Testis (tissue), 3 donors: ENCODE data around the gene RAPGEF4. TPM values are rescaled to one million over a fixed set of nuclear protein-coding genes. Genes with fewer than 3 reads are reported as not detected.

Experiments
- DNase-seq: peaks from one replicate; pipeline ENCODE4 v3.0.0-alpha.2; 2019
- H3K27ac ChIP-seq, 2 donors: fragments of 200-600 bp; sonication (generic); one replicate each; pipeline ENCODE4 v1.5.1; 2019
- H3K27me3 ChIP-seq: fragments of 200-600 bp; sonication (generic); one replicate; pipeline ENCODE4 v1.5.1; 2019
- H3K36me3 ChIP-seq: fragments of 200-600 bp; sonication (generic); one replicate; pipeline ENCODE4 v1.5.1; 2017; ENCODE audit warnings: low read depth; ENCODE audit errors: missing control alignments
- H3K4me1 ChIP-seq: fragments of 200-600 bp; sonication (generic); one replicate; pipeline ENCODE4 v1.5.1; 2019
- H3K4me3 ChIP-seq, 2 donors: fragments of 200-600 bp; sonication (generic); one replicate each; pipeline ENCODE4 v1.5.1; 2017 to 2019
- H3K9me3 ChIP-seq: fragments of 200-600 bp; sonication (generic); one replicate; pipeline ENCODE4 v1.5.1; 2017
- POLR2A ChIP-seq: fragments of 450-650 bp; IDR thresholded peaks from one replicate; pipeline ENCODE4 v1.6.1; 2017; ENCODE audit warnings: antibody characterized with exemption, mild to moderate bottlenecking, moderate library complexity
- WGBS, 2 donors: methylation state at CpG; one replicate each; pipeline ENCODE4 v1.1.5; 2018; 5-methylcytosine and 5-hydroxymethylcytosine counted together
- intact Hi-C: fragments of 100-400 bp; cut with DNase I; formaldehyde crosslinking; loops from one replicate; pipeline ENCODE4 v1.15.1; 2023; ENCODE audit warnings: low total_unique reads
- polyA plus RNA-seq: library from polyadenylated mRNA; stranded (reverse); fragments of 350-450 nt; fragmentation: Illumina TruSeq; extraction: RNeasy Lipid Tissue Mini Kit (QIAGEN cat#74804); gene quantifications from one replicate; pipeline ENCODE4 v1.2.3, GENCODE V29; 2014; ENCODE audit warnings: low read depth, low replicate concordance; ENCODE audit not compliant: insufficient read depth
- total RNA-seq, 2 donors: library from RNA; depleted of rRNA; stranded (reverse); fragments of >200 nt; gene quantifications; one replicate each; pipeline ENCODE4 v1.2.3, GENCODE V29; 2016
- TF ChIP-seq, protein P1 (sequence below), 3 experiments: fragments of 450-650 bp in 2 of 3; fragments of 200-600 bp in 1 of 3; sonication (generic) in 1 of 3; IDR thresholded peaks; one replicate each; pipeline ENCODE4 v1.5.1; 2016 to 2019; ENCODE audit warnings: antibody characterized with exemption in 3 of 3, mild to moderate bottlenecking in 2 of 3, moderate library complexity in 1 of 3

The RAPGEF4 gene
- total and polyA plus RNA-seq, 3 donors from 2014 or later, result 14.3 to 42.6 (median 22.5) TPM

GRCh38 chr2:172705352-172705751 lies 30.3 kb upstream of the RAPGEF4 start:
- H3K27ac ChIP-seq, result no peak overlapping the region
- no peaks in the 10 kb centered on the region for H3K4me1 ChIP-seq
- H3K9me3 ChIP-seq, result no peaks in the 10 kb centered on the region
- TF ChIP-seq, protein P1, sequence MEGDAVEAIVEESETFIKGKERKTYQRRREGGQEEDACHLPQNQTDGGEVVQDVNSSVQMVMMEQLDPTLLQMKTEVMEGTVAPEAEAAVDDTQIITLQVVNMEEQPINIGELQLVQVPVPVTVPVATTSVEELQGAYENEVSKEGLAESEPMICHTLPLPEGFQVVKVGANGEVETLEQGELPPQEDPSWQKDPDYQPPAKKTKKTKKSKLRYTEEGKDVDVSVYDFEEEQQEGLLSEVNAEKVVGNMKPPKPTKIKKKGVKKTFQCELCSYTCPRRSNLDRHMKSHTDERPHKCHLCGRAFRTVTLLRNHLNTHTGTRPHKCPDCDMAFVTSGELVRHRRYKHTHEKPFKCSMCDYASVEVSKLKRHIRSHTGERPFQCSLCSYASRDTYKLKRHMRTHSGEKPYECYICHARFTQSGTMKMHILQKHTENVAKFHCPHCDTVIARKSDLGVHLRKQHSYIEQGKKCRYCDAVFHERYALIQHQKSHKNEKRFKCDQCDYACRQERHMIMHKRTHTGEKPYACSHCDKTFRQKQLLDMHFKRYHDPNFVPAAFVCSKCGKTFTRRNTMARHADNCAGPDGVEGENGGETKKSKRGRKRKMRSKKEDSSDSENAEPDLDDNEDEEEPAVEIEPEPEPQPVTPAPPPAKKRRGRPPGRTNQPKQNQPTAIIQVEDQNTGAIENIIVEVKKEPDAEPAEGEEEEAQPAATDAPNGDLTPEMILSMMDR (IDR thresholded peaks at IDR 0.05), result no peak
- no peak overlapping the region for H3K4me3 ChIP-seq
- DNase-seq, result no peak
- no peaks in the 10 kb centered on the region for H3K27me3 ChIP-seq
- 78 to 97% methylated on average over 2 of the region's 2 CpGs for WGBS, 2 donors
- H3K36me3 ChIP-seq, result no peaks in the 10 kb centered on the region
- intact Hi-C loops, result loop anchor here (10.0 kb wide), 1 partner anchor 91 kb away; no protein-coding TSS in a partner anchor

DNA sequence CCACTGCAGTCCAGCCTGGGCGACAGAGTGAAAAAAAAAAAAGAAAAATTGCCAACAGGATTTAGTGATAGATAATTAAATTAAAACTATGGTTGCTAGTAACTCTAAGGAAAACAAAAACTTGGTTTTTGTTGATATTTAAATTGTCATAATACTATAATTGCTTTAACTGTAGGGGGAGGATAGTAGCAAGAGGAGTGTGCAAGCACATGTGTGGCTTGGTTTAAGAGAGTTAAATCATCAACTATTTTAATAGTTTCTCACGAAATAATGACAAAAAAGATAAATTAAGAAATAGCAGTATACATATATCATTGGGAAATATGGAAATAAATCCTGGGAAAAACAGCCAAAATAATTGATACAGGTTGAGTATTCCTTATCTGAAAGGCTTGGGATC lies 27.4 kb upstream of the RAPGEF4 start:
- Histone ChIP-seq H3K27me3 (no peaks in the 10 kb centered on the region), H3K36me3 (no peaks in the 10 kb centered on the region), H3K27ac (no peak overlapping the region), H3K9me3 (no peaks in the 10 kb centered on the region), H3K4me3 (no peak overlapping the region), H3K4me1 (no peaks in the 10 kb centered on the region)
- WGBS, 2 donors, result 92 to 96% methylated on average over 2 of the region's 2 CpGs
- no peak for TF ChIP-seq POLR2A
- TF ChIP-seq, protein P1 (IDR thresholded peaks at IDR 0.05), result no peak
- no peak for DNase-seq
- intact Hi-C loops, result loop anchor here (10.0 kb wide), 1 partner anchor 93 kb away; no protein-coding TSS in a partner anchor

GRCh38 chr2:172709566-172710291 lies 25.9 kb upstream of the RAPGEF4 start:
- intact Hi-C loops, result loop anchor here (10.0 kb wide), 1 partner anchor 95 kb away; no protein-coding TSS in a partner anchor
- no peak for TF ChIP-seq POLR2A
- TF ChIP-seq, protein P1 (IDR thresholded peaks at IDR 0.05), result no peak

DNA sequence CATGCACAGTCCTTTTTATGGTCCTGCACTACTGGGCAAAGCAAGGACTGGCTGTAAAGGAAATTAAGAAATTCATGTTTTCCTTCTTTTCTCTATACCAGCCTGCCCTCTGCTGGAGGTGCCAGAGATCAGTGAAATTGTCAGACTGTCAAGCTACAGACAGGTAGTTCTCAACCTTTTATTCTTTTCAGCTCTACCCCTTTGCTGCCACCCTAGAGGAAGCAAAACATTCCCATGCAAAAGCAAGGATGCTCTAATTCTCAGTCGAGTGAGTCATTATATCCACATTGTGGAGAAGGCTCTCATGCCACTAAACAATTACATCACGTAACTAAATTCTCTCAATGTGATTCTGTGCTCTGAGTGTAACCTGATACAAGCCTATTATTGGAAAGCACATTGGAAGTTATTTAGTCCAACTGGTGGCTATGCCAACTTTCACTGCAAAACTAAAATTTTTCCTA lies 25.0 kb upstream of the RAPGEF4 start:
- 38 to 41% methylated on average over 2 of the region's 2 CpGs for WGBS, 2 donors
- Histone ChIP-seq H3K36me3 (no peaks in the 10 kb centered on the region), H3K4me3 (no peak overlapping the region), H3K4me1 (no peaks in the 10 kb centered on the region), H3K27me3 (no peaks in the 10 kb centered on the region), H3K9me3 (no peaks in the 10 kb centered on the region), H3K27ac (no peak overlapping the region)
- intact Hi-C loops, result no loop called here
- TF ChIP-seq POLR2A, result no peak
- TF ChIP-seq, protein P1 (IDR thresholded peaks at IDR 0.05), result peak; percentile 16 to 58 (median 53)
- peak; percentile 43 for DNase-seq

More at GRCh38 chr2:172709566-172710291, 25.9 kb upstream of the RAPGEF4 start:
- no peak overlapping the region for H3K27ac ChIP-seq
- H3K4me3 ChIP-seq, result no peak overlapping the region
- no peaks in the 10 kb centered on the region for H3K36me3 ChIP-seq
- no peaks in the 10 kb centered on the region for H3K27me3 ChIP-seq
- no peak for DNase-seq
- no peaks in the 10 kb centered on the region for H3K9me3 ChIP-seq
- no peaks in the 10 kb centered on the region for H3K4me1 ChIP-seq
- WGBS, 2 donors, result 79 to 85% methylated on average over 11 of the region's 11 CpGs
